IPS-18c (cell line): Measurements from ENCODE around the gene HS6ST1.

ENCODE experiments used
- H3K4me3 ChIP-seq: 2 replicates; pipeline ENCODE4 v1.7.0; 2013; ENCODE audit warnings: low read depth, mild to moderate bottlenecking, low read length, moderate library complexity; ENCODE audit not compliant: insufficient read depth
- H3K9me3 ChIP-seq: one replicate; pipeline ENCODE4 v1.6.1; 2013; ENCODE audit warnings: mild to moderate bottlenecking, low read length, moderate library complexity; ENCODE audit not compliant: control insufficient read depth, insufficient read depth

Gene HS6ST1

DNA sequence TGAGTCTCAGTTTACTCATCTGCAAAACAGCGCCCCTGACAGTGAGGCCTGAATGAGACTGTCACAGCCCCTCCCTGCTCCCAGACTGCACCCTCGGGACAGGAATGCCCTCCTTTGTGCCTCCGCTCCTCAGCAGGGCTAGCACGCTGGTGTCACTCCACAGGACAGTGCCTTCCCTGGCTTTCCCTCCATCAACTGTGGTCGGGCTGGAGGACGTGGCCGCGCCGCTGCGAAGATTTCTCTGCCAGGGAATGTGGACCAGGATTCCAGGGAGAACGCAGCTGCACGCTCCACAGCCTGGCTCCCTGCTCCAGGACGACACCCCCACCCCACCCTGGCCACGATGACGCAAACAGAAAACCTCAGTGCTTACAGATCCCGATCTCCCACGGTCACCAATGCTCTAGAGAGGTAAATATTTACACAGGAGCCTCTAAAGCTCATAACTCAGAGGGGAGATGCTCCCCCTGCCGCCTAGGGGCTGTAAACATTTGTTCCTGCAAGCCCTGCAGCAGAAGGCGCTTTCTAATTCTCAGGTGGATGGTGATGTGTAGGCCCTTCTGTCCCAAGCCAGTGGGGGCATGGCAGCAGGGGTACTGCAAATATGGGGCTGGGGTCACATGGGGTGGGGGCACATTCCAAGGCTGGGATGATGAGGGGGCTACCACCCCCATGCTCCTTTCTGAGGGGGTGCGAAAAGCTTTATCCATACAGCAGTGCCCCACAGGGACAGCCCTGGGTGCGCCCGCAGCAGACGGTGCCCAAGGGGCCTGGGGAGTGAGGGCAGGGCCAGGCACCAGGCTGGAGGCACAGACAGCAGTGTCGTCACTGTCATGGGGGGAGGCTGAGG is 12.4 kb downstream of the HS6ST1 start:
- H3K4me3 ChIP-seq, result no peak overlapping the region
- H3K9me3 ChIP-seq, result no peaks in the 10 kb centered on the region

- H3K4me3 ChIP-seq, result no peak overlapping the region
- no peaks in the 10 kb centered on the region for H3K9me3 ChIP-seq
Observed at GRCh38 chr2:128305555-128306080, 13.1 kb downstream of the HS6ST1 start.

- H3K9me3 ChIP-seq, result no peaks in the 10 kb centered on the region
Observed at GRCh38 chr2:128304715-128305554, 13.7 kb downstream of the HS6ST1 start.

GRCh38 chr2:128304330-128304714 is 14.3 kb downstream of the HS6ST1 start:
- no peak overlapping the region for H3K4me3 ChIP-seq
- no peaks in the 10 kb centered on the region for H3K9me3 ChIP-seq

More at GRCh38 chr2:128304715-128305554, 13.7 kb downstream of the HS6ST1 start:
- no peak overlapping the region for H3K4me3 ChIP-seq

DNA sequence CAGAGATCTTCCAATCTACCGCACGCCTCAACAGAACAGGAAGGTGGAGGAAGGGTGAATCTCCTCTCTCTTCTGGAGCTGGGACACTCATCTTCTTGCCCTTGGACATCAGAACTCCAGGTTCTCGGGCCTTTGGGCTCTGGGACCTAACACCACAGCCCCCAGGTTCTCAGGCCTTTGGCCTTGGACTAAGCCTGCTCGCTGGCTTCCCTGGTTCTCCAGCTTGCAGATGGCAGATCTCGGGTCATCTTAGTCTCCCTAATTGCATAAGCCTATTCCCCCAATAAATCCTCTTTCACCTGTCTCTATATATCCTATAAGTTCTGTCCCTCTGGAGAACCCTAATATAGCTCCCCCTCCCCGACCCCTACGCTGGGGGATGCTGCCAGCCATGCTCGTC is 14.8 kb downstream of the HS6ST1 start:
- H3K9me3 ChIP-seq, result no peaks in the 10 kb centered on the region
- H3K4me3 ChIP-seq, result no peak overlapping the region

DNA sequence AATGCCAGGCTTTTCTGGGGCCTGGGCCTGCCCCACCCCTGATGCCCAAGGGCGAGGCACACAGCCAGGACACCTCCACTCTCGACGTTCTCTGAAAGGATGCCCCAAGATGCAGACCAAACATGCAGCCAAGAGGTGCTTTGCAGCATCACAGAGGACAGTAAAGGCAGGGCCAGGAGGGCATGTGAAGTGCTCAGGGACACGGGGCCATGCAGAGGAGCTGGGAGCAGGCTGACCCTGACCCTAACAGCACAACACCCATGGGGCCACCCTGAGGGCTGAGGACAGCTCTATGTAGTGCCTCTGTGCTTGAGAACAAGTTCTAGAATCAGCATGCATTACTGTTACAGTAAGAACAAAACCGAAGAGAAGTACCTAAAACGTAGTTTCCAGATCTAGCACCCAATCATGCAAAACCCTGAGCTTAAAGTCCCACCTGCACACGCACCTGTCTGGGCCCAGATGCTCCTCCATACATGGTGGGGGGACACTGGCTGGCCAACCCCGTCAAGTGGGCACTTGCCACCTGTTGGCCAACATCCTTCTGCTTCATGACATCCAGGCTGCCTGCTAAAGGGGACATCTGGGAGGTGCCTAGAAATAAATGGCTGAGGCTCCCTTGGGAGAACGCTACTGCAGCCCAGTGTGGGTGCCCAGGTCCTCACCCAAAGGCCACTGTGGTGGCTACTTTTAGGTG is 15.4 kb downstream of the HS6ST1 start:
- Histone ChIP-seq H3K4me3 (no peak overlapping the region), H3K9me3 (peaks cover 3% of the 10 kb centered on the region)

- peaks cover 3% of the 10 kb centered on the region for H3K9me3 ChIP-seq
- H3K4me3 ChIP-seq, result no peak overlapping the region
Observed at GRCh38 chr2:128302744-128303067, 16.0 kb downstream of the HS6ST1 start.

- Histone ChIP-seq H3K9me3 (peaks cover 3% of the 10 kb centered on the region), H3K4me3 (no peak overlapping the region)
Observed at GRCh38 chr2:128302011-128302743, 16.5 kb downstream of the HS6ST1 start.

DNA sequence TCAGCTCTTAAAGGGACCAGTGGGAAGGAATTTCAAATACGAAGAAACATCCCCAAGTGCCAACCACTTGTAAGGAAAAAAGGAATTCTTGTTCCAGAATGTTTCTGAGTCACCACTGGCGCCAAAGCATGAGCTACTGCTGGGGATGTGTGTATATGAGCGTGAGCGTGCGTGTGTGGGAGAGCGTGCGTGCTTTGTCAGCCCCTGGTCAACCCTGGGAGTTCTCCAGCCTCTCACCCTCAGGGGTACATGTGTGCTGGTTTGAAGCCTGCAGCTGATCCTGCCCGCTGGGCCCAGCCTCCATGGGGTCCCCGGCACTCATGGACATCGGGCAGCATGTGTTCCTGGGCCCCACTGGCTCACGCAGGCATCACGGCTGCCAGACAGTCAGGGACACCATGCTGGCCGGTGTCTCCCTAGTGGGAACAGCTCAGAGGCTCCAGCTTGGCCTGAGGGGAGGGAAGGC is 17.1 kb downstream of the HS6ST1 start:
- H3K9me3 ChIP-seq, result peaks cover 3% of the 10 kb centered on the region
- H3K4me3 ChIP-seq, result no peak overlapping the region

- no peak overlapping the region for H3K4me3 ChIP-seq
- H3K9me3 ChIP-seq, result peaks cover 3% of the 10 kb centered on the region
Observed at GRCh38 chr2:128301021-128301420, 17.6 kb downstream of the HS6ST1 start.

GRCh38 chr2:128300151-128301020 is 18.3 kb downstream of the HS6ST1 start:
- H3K4me3 ChIP-seq, result no peak overlapping the region
- H3K9me3 ChIP-seq, result peaks cover 3% of the 10 kb centered on the region

DNA sequence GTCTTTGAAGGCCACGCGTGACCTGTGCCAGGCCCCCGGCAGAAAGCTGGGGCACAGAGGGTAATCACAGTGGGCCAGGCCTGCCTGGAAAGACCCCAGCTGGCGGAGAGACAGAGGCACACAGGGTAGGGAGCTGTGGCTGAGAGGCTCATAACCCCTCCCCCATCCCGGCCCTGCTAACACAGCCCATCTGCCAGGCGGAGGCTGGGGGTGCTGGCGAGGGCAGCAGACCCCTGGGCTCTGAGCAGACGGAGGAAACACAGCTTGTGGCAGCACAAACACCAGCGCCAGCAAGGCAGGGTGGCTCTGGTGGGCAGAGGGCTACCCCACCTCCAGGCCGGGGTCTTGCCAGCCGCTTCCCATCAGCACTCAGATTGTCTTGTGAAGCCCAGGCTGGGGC is 19.0 kb downstream of the HS6ST1 start:
- H3K4me3 ChIP-seq, result no peak overlapping the region

GRCh38 chr2:128298846-128299507 is 19.7 kb downstream of the HS6ST1 start:
- Histone ChIP-seq H3K9me3 (peaks cover 3% of the 10 kb centered on the region), H3K4me3 (peak overlapping the region; percentile 15; the same call in 1 of the 2 replicates)

More for the DNA sequence above, 19.0 kb downstream of the HS6ST1 start:
- H3K9me3 ChIP-seq, result peaks cover 3% of the 10 kb centered on the region

DNA sequence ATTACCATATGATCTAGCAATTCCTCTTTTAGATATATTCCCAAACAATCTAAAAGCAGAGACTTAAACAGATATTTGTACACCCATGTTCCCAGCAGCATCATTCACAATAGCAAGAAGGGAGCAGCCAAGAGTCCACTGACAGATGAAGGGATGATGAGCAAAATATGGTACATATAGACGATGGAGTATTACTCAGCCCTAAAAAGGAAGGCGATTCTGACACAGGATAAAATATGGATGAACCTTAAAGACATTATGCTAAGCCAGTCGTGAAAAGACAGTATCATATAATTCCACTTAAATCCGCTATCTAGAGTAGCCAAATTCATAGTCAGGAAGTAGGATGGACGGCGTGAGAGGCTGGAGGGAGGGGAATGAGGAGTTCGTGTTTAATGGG is 20.4 kb downstream of the HS6ST1 start:
- peaks cover 3% of the 10 kb centered on the region for H3K9me3 ChIP-seq
- no peak overlapping the region for H3K4me3 ChIP-seq

- Histone ChIP-seq H3K9me3 (peaks cover 6% of the 10 kb centered on the region), H3K4me3 (no peak overlapping the region; the same call in 1 of the 2 replicates)
Observed at GRCh38 chr2:128293870-128294455, 24.7 kb downstream of the HS6ST1 start.
